ENCODE results near the gene PRAMEF25.
"Not testable (repeated sequence)": the region's sequence is repeated elsewhere in the genome, so short reads cannot be mapped to it uniquely, and the experiment has no call there.

The PRAMEF25 gene

GRCh38 chr1:13070474-13070873 lies at the start of gene PRAMEF25:
PRAMEF25 (plus strand) TSS chr1:13070774; CDS start chr1:13073694, 2,920 bp downstream.
- not testable (repeated sequence) for DNase-seq

GRCh38 chr1:13056475-13056874 lies 14.1 kb upstream of the PRAMEF25 start, which contains the start of gene PRAMEF27:
PRAMEF27 (minus strand) TSS chr1:13056575; CDS start chr1:13053659, 2,916 bp downstream.
- not testable (repeated sequence) for DNase-seq

GRCh38 chr1:13116754-13117153 lies 46.2 kb downstream of the PRAMEF25 start, which contains the start of gene HNRNPCL2:
HNRNPCL2 (minus strand) TSS chr1:13116854; CDS start chr1:13116400, 454 bp downstream.
- DNase-seq, result not testable (repeated sequence)

Data from activated T-cell treated with anti-CD3 and anti-CD28 coated beads, Interleukin-2, amount 50 U/mL, for 1 hour (primary cell).